ENCODE results near the gene NKX2-2.

DNA sequence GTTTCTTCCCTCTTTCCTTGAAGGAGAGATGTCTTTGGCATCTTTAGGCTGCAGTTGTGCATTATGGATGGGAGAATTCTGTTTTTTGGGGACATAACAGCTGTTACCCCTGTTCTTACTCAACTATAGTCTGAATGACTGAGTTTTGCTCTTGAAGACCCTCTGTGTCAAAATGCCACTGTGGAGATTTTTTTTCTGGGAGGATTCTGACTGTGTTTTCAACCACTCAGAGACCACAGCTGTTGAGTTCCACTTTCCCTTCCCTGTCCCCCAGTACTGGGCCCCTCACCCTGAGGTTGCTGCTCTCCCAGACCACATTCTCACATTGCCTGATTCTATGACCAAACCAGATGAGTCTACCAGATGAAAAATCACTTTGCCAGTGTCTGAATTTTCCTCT is 48.1 kb downstream of the NKX2-2 start:
- TF ChIP-seq POLR2A (IDR thresholded peaks at IDR 0.05), result no peak
- TF ChIP-seq, protein P1, sequence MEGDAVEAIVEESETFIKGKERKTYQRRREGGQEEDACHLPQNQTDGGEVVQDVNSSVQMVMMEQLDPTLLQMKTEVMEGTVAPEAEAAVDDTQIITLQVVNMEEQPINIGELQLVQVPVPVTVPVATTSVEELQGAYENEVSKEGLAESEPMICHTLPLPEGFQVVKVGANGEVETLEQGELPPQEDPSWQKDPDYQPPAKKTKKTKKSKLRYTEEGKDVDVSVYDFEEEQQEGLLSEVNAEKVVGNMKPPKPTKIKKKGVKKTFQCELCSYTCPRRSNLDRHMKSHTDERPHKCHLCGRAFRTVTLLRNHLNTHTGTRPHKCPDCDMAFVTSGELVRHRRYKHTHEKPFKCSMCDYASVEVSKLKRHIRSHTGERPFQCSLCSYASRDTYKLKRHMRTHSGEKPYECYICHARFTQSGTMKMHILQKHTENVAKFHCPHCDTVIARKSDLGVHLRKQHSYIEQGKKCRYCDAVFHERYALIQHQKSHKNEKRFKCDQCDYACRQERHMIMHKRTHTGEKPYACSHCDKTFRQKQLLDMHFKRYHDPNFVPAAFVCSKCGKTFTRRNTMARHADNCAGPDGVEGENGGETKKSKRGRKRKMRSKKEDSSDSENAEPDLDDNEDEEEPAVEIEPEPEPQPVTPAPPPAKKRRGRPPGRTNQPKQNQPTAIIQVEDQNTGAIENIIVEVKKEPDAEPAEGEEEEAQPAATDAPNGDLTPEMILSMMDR (IDR thresholded peaks at IDR 0.05), result no peak
